Caco-2 (cell line): ENCODE measurements around the gene ZNF768. TPM values are rescaled to one million over a fixed set of nuclear protein-coding genes. Genes with fewer than 3 reads are reported as not detected.
A peak's percentile ranks its signal among the peaks of the same experiment; 100 is the strongest.

ENCODE experiments used
- BruUV-seq: library from RNA; stranded (reverse); fragments of 400-500 nt; replicated peaks from 2 replicates; lab custom pipeline; 2021; lab: Mats Ljungman, UMichigan
- CTCF ChIA-PET: fragments of 300-600 bp; sonication (Branson Sonifier 250); formaldehyde crosslinking; loops from one replicate; lab custom pipeline; 2022; ENCODE audit warnings: antibody characterized with exemption; lab: Charles Lee
- POLR2A ChIA-PET: fragments of 300-600 bp; sonication (Branson Sonifier 250); formaldehyde crosslinking; loops from one replicate; lab custom pipeline; 2022; ENCODE audit warnings: antibody characterized with exemption; lab: Charles Lee
- DNase-seq, 2 experiments: peaks; one replicate each; pipeline versions ENCODE4 v3.0.0 to v3.0.0-alpha.2; 2020 to 2022
- H3K27me3 ChIP-seq: replicated peaks from 2 replicates; pipeline ENCODE4 v1.6.0; 2011; ENCODE audit warnings: low read length; ENCODE audit not compliant: control insufficient read depth, insufficient read depth
- H3K36me3 ChIP-seq: 2 replicates; pipeline ENCODE4 v1.5.1; 2011; ENCODE audit warnings: low read length; ENCODE audit not compliant: control insufficient read depth, insufficient read depth
- H3K4me1 ChIP-seq: fragments of 250-450 bp; sonication (Bioruptor Pico); 2 replicates; pipeline ENCODE4 v1.5.1; 2020; ENCODE audit warnings: mild to moderate bottlenecking
- H3K4me3 ChIP-seq: 2 replicates; pipeline ENCODE4 v1.5.1; 2011; ENCODE audit warnings: low read depth, mild to moderate bottlenecking, control low read depth, low read length
- H3K9me3 ChIP-seq: fragments of 250-450 bp; sonication (Bioruptor Pico); 2 replicates; pipeline ENCODE4 v1.5.1; 2020; ENCODE audit warnings: mild to moderate bottlenecking, moderate library complexity
- H3K27ac Mint-ChIP-seq: one replicate; pipeline ENCODE4 v1.8.0; 2022; ENCODE audit warnings: mixed read lengths; ENCODE audit not compliant: unreplicated experiment
- H3K27me3 Mint-ChIP-seq: one replicate; pipeline ENCODE4 v1.8.0; 2022; ENCODE audit warnings: mixed read lengths; ENCODE audit not compliant: insufficient read depth, unreplicated experiment
- H3K36me3 Mint-ChIP-seq: one replicate; pipeline ENCODE4 v1.8.0; 2022; ENCODE audit warnings: mild to moderate bottlenecking, mixed read lengths; ENCODE audit not compliant: insufficient read depth, unreplicated experiment
- H3K4me1 Mint-ChIP-seq: one replicate; pipeline ENCODE4 v1.8.0; 2022; ENCODE audit warnings: low read depth, mixed read lengths; ENCODE audit not compliant: unreplicated experiment
- H3K4me3 Mint-ChIP-seq: one replicate; pipeline ENCODE4 v1.8.0; 2022; ENCODE audit warnings: mild to moderate bottlenecking, moderate library complexity, mixed read lengths; ENCODE audit not compliant: unreplicated experiment
- H3K9me3 Mint-ChIP-seq: one replicate; pipeline ENCODE4 v1.8.0; 2022; ENCODE audit warnings: mixed read lengths; ENCODE audit not compliant: unreplicated experiment
- CTCF ChIP-seq, 2 experiments: fragments of 200-600 bp in 1 of 2; IDR thresholded peaks; 1 replicate in 1 of 2; 2 replicates in 1 of 2; pipeline versions ENCODE4 v1.5.1 to v1.8.0; 2011 to 2022; ENCODE audit warnings: antibody characterized with exemption in 1 of 2, control low read depth in 1 of 2, inconsistent platforms in 1 of 2, low read depth in 1 of 2, low read length in 1 of 2, mild to moderate bottlenecking in 1 of 2, moderate library complexity in 1 of 2; ENCODE audit not compliant: insufficient read depth in 1 of 2, severe bottlenecking in 1 of 2, unreplicated experiment in 1 of 2
- intact Hi-C: fragments of 100-400 bp; cut with micrococcal nuclease; formaldehyde crosslinking; loops from one replicate; pipeline ENCODE4 v1.10.0; 2022; ENCODE audit not compliant: unreplicated experiment
- total RNA-seq: library from RNA; stranded (reverse); gene quantifications from 2 replicates; pipeline ENCODE4 v1.2.3, GENCODE V29; 2022

Gene ZNF768
- total RNA-seq, 1 experiment from 2014 or later, result 30.3 TPM

- Histone ChIP-seq H3K36me3 (peaks cover 2% of the 10 kb centered on the region), H3K4me1 (peaks cover 12% of the 10 kb centered on the region), H3K4me3 (no peak overlapping the region), H3K9me3 (no peaks in the 10 kb centered on the region), H3K27me3 (no peaks in the 10 kb centered on the region)
- no peak for DNase-seq
- no peaks in the 10 kb centered on the region for H3K27me3 Mint-ChIP-seq
- CTCF ChIA-PET, result no interaction called here
- H3K4me3 Mint-ChIP-seq, result no peak overlapping the region
- H3K4me1 Mint-ChIP-seq, result peaks cover 6% of the 10 kb centered on the region
- TF ChIP-seq CTCF (IDR thresholded peaks at IDR 0.05; ENCODE audit: insufficient read depth in 1 of 2, low read depth in 1 of 2, low read length in 1 of 2, severe bottlenecking in 1 of 2, unreplicated experiment in 1 of 2), result no peak
- no peak overlapping the region for H3K27ac Mint-ChIP-seq
- H3K36me3 Mint-ChIP-seq, result peaks cover 18% of the 10 kb centered on the region
- BruUV-seq, result no TSS peak
- intact Hi-C loops, result no loop called here
- no peaks in the 10 kb centered on the region for H3K9me3 Mint-ChIP-seq
- POLR2A ChIA-PET, result no interaction called here
Measured at GRCh38 chr16:30554557-30555314, 28.4 kb upstream of the ZNF768 start.

- DNase-seq, result no peak
- peaks cover 2% of the 10 kb centered on the region for H3K36me3 ChIP-seq
- peaks cover 20% of the 10 kb centered on the region for H3K4me1 ChIP-seq
- H3K27ac Mint-ChIP-seq, result peak overlapping the region; percentile 45
- no peaks in the 10 kb centered on the region for H3K27me3 Mint-ChIP-seq
- H3K4me3 Mint-ChIP-seq, result no peak overlapping the region
- no peaks in the 10 kb centered on the region for H3K9me3 Mint-ChIP-seq
- peaks cover 18% of the 10 kb centered on the region for H3K4me1 Mint-ChIP-seq
- ChIA-PET POLR2A (interaction anchor here (0.6 to 1.0 kb wide), 3 partner anchors 13 to 124 kb away, joined by 3 to 5 read pairs (median 3); partner anchors contain the start of gene DCTPP1), CTCF (no interaction called here)
- no peaks in the 10 kb centered on the region for H3K27me3 ChIP-seq
- TF ChIP-seq CTCF (IDR thresholded peaks at IDR 0.05; ENCODE audit: insufficient read depth in 1 of 2, low read depth in 1 of 2, low read length in 1 of 2, severe bottlenecking in 1 of 2, unreplicated experiment in 1 of 2), result no peak
- BruUV-seq, result no TSS peak
- H3K9me3 ChIP-seq, result no peaks in the 10 kb centered on the region
- intact Hi-C loops, result no loop called here
- no peak overlapping the region for H3K4me3 ChIP-seq
- peaks cover 18% of the 10 kb centered on the region for H3K36me3 Mint-ChIP-seq
Measured at GRCh38 chr16:30553393-30553899, 27.1 kb upstream of the ZNF768 start.

- ChIA-PET CTCF (no interaction called here), POLR2A (interaction anchor here (0.6 to 1.0 kb wide), 2 partner anchors 50 to 123 kb away, joined by 3 to 5 read pairs; partner anchors contain the start of gene DCTPP1)
- no TSS peak for BruUV-seq
- no peaks in the 10 kb centered on the region for H3K9me3 Mint-ChIP-seq
- H3K4me1 ChIP-seq, result peaks cover 25% of the 10 kb centered on the region
- no peak for TF ChIP-seq CTCF (IDR thresholded peaks at IDR 0.05; ENCODE audit: insufficient read depth in 1 of 2, low read depth in 1 of 2, low read length in 1 of 2, severe bottlenecking in 1 of 2, unreplicated experiment in 1 of 2)
- no peak for DNase-seq
- peak overlapping the region; percentile 45 for H3K27ac Mint-ChIP-seq
- intact Hi-C loops, result no loop called here
- no peaks in the 10 kb centered on the region for H3K27me3 Mint-ChIP-seq
- no peak overlapping the region for H3K4me3 Mint-ChIP-seq
- no peaks in the 10 kb centered on the region for H3K9me3 ChIP-seq
- peaks cover 2% of the 10 kb centered on the region for H3K36me3 ChIP-seq
- peaks cover 23% of the 10 kb centered on the region for H3K4me1 Mint-ChIP-seq
- no peaks in the 10 kb centered on the region for H3K27me3 ChIP-seq
- H3K4me3 ChIP-seq, result no peak overlapping the region
- H3K36me3 Mint-ChIP-seq, result peaks cover 18% of the 10 kb centered on the region
Measured at GRCh38 chr16:30552956-30553355, 26.6 kb upstream of the ZNF768 start.
